ENCODE measurements around the gene BCL2L2. TPM values are rescaled to one million over a fixed set of nuclear protein-coding genes. Genes with fewer than 3 reads are reported as not detected.
"Not testable (repeated sequence)": the region's sequence is repeated elsewhere in the genome, so short reads cannot be mapped to it uniquely, and the experiment has no call there.

BCL2L2 gene
- total RNA-seq: 18.7 TPM

GRCh38 chr14:23306412-23307145 is at the start of gene BCL2L2:
TSS of gene BCL2L2 (plus strand) at chr14:23306833. CDS start at chr14:23307768, 935 bp downstream.
- peak; percentile 90 for DNase-seq

- no peak for DNase-seq
Measured at GRCh38 chr14:23258256-23258655, 48.4 kb upstream of the BCL2L2 start.

GRCh38 chr14:23259426-23259825 is 47.2 kb upstream of the BCL2L2 start:
- no peak for DNase-seq

- DNase-seq: not testable (repeated sequence)
Measured at GRCh38 chr14:23260849-23261248, 45.8 kb upstream of the BCL2L2 start.

- no peak for DNase-seq
Measured at GRCh38 chr14:23269193-23269592, 37.4 kb upstream of the BCL2L2 start.

- DNase-seq: no peak
Measured at GRCh38 chr14:23275412-23275811, 31.2 kb upstream of the BCL2L2 start.

GRCh38 chr14:23277189-23277588 is 29.4 kb upstream of the BCL2L2 start:
- no peak for DNase-seq

- DNase-seq: not testable (repeated sequence)
Measured at GRCh38 chr14:23277928-23278327, 28.7 kb upstream of the BCL2L2 start.

- no peak for DNase-seq
Measured at GRCh38 chr14:23281247-23281646, 25.4 kb upstream of the BCL2L2 start.

GRCh38 chr14:23284654-23285529 is 21.7 kb upstream of the BCL2L2 start:
- no peak for DNase-seq

GRCh38 chr14:23285530-23286019 is 21.1 kb upstream of the BCL2L2 start:
- DNase-seq: no peak

GRCh38 chr14:23286020-23286901 is 20.4 kb upstream of the BCL2L2 start, which contains the start of gene HOMEZ:
TSS of gene HOMEZ (minus strand) at chr14:23286132. CDS start at chr14:23285952, 180 bp downstream.
- DNase-seq: peak; percentile 99

- no peak for DNase-seq
Measured at GRCh38 chr14:23286902-23287479, 19.6 kb upstream of the BCL2L2 start.

GRCh38 chr14:23294734-23295561 is 11.7 kb upstream of the BCL2L2 start:
- DNase-seq: no peak

GRCh38 chr14:23296012-23296777 is 10.4 kb upstream of the BCL2L2 start:
- DNase-seq: no peak

- no peak for DNase-seq
Measured at GRCh38 chr14:23297096-23297495, 9.5 kb upstream of the BCL2L2 start.

- DNase-seq: no peak
Measured at GRCh38 chr14:23297611-23298277, 8.9 kb upstream of the BCL2L2 start.

GRCh38 chr14:23299211-23299957 is 7.2 kb upstream of the BCL2L2 start:
- no peak for DNase-seq
